ENCODE measurements around the gene FAM20B.

Gene FAM20B

GRCh38 chr1:179042087-179042486 lies 16.4 kb downstream of the FAM20B start:
- H3K4me3 ChIP-seq (ENCODE audit: control insufficient read depth, low read depth, low read length): no peak overlapping the region
- no peak for TF ChIP-seq CTCF (IDR thresholded peaks at IDR 0.05; ENCODE audit: control insufficient read depth, insufficient read depth, low read depth, low read length, missing control alignments)
- DNase-seq (ENCODE audit: low read depth): no peak

- TF ChIP-seq CTCF (IDR thresholded peaks at IDR 0.05; ENCODE audit: control insufficient read depth, insufficient read depth, low read depth, low read length, missing control alignments): no peak
- no peak overlapping the region for H3K4me3 ChIP-seq (ENCODE audit: control insufficient read depth, low read depth, low read length)
- DNase-seq (ENCODE audit: low read depth): no peak
Measured at GRCh38 chr1:179042700-179043099, 17.0 kb downstream of the FAM20B start.

GRCh38 chr1:179043266-179043665 lies 17.6 kb downstream of the FAM20B start:
- no peak for TF ChIP-seq CTCF (IDR thresholded peaks at IDR 0.05; ENCODE audit: control insufficient read depth, insufficient read depth, low read depth, low read length, missing control alignments)
- no peak overlapping the region for H3K4me3 ChIP-seq (ENCODE audit: control insufficient read depth, low read depth, low read length)
- DNase-seq (ENCODE audit: low read depth): no peak

GRCh38 chr1:179043907-179044306 lies 18.2 kb downstream of the FAM20B start:
- no peak for DNase-seq (ENCODE audit: low read depth)
- no peak for TF ChIP-seq CTCF (IDR thresholded peaks at IDR 0.05; ENCODE audit: control insufficient read depth, insufficient read depth, low read depth, low read length, missing control alignments)
- H3K4me3 ChIP-seq (ENCODE audit: control insufficient read depth, low read depth, low read length): no peak overlapping the region

- DNase-seq (ENCODE audit: low read depth): no peak
- TF ChIP-seq CTCF (IDR thresholded peaks at IDR 0.05; ENCODE audit: control insufficient read depth, insufficient read depth, low read depth, low read length, missing control alignments): no peak
- no peak overlapping the region for H3K4me3 ChIP-seq (ENCODE audit: control insufficient read depth, low read depth, low read length)
Measured at GRCh38 chr1:179046808-179047635, 21.3 kb downstream of the FAM20B start.

GRCh38 chr1:179047636-179047997 lies 21.9 kb downstream of the FAM20B start:
- no peak overlapping the region for H3K4me3 ChIP-seq (ENCODE audit: control insufficient read depth, low read depth, low read length)
- no peak for TF ChIP-seq CTCF (IDR thresholded peaks at IDR 0.05; ENCODE audit: control insufficient read depth, insufficient read depth, low read depth, low read length, missing control alignments)
- no peak for DNase-seq (ENCODE audit: low read depth)

Measured in AG09309 (cell line).